Vein endothelial cell (primary cell): ENCODE results near the gene EIF4ENIF1. TPM values are rescaled to one million over a fixed set of nuclear protein-coding genes. Genes with fewer than 3 reads are reported as not detected.

Experiments
- small RNA-seq: library from RNA; depleted of rRNA; stranded (forward); fragments of <200 nt; gene quantifications from one replicate; pipeline ENCODE3, GENCODE V24; 2012
- total RNA-seq: library from RNA; depleted of rRNA; stranded (reverse); fragments of >200 nt; gene quantifications from 2 replicates; pipeline ENCODE4 v1.2.3, GENCODE V29; 2012

EIF4ENIF1 gene
- total RNA-seq = 15.7 and 15.9 TPM in 2 replicates

GRCh38 chr22:31489632-31490495 lies at the start of gene EIF4ENIF1:
TSS of gene EIF4ENIF1 (minus strand) at chr22:31489842. CDS start at chr22:31488718, 1,124 bp downstream.

GRCh38 chr22:31496007-31496734 lies 6.5 kb upstream of the EIF4ENIF1 start, which contains the start of gene SFI1:
TSS of gene SFI1 (plus strand) at chr22:31496536. CDS start at chr22:31508285, 11,749 bp downstream.

GRCh38 chr22:31399211-31400022 lies 90.2 kb downstream of the EIF4ENIF1 start, which contains the start of gene DRG1:
TSS of gene DRG1 (plus strand) at chr22:31399604. CDS start at chr22:31399684, 80 bp downstream.

Small RNA genes lying within 50 kb of the gene (small RNA-seq; reads per million reads assigned to genes)
- gene AL096701.2 (not detected), gene RNU6-28P (not detected)

Other genes starting within 250 kb of the EIF4ENIF1 start
- 9.0 and 19.9 TPM in 2 replicates for gene PIK3IP1, start 197.4 kb downstream of the EIF4ENIF1 start, total RNA-seq
- gene PATZ1, start 143.5 kb downstream of the EIF4ENIF1 start, total RNA-seq = 22.7 and 35.6 TPM in 2 replicates
- 74.5 and 98.8 TPM in 2 replicates for gene DRG1, start 90.2 kb downstream of the EIF4ENIF1 start, total RNA-seq
- gene SFI1, start 6.7 kb upstream of the EIF4ENIF1 start, total RNA-seq = 13.9 and 16.0 TPM in 2 replicates
- 41.7 and 55.2 TPM in 2 replicates for gene PISD, start 172.4 kb upstream of the EIF4ENIF1 start, total RNA-seq